GM12878 (cell line): ENCODE measurements around the gene RPRD1A.

ENCODE experiments used
- ATF7 ChIP-seq: fragments of 450-650 bp; IDR thresholded peaks from 2 replicates; pipeline ENCODE4 v1.6.1; 2016; ENCODE audit warnings: low read depth, mild to moderate bottlenecking
- CEBPB ChIP-seq, 2 experiments: fragments of 150-350 bp in 1 of 2; IDR thresholded peaks; 2 replicates each; pipeline ENCODE4 v1.6.1; 2012 to 2014; ENCODE audit warnings: low read depth in 2 of 2, low read length in 2 of 2, borderline replicate concordance in 1 of 2, inconsistent platforms in 1 of 2
- EP300 ChIP-seq, 2 experiments: fragments of 150-350 bp in 1 of 2; IDR thresholded peaks; 2 replicates each; pipeline ENCODE4 v1.6.1; 2011 to 2012; ENCODE audit warnings: low read depth in 2 of 2, low read length in 2 of 2, borderline replicate concordance in 1 of 2, improper control_type of control experiment in 1 of 2, inconsistent platforms in 1 of 2; ENCODE audit not compliant: control insufficient read depth in 1 of 2
- POLR2A ChIP-seq: IDR thresholded peaks from 2 replicates; pipeline ENCODE4 v1.6.1; 2011; ENCODE audit warnings: low read depth, mild to moderate bottlenecking, low read length
- TCF7 ChIP-seq: IDR thresholded peaks from 2 replicates; pipeline ENCODE4 v1.6.1; 2014; ENCODE audit warnings: antibody characterized with exemption, borderline replicate concordance
- TF ChIP-seq, protein P1 (sequence below): fragments of 450-650 bp; IDR thresholded peaks from 2 replicates; pipeline ENCODE4 v1.6.1; 2017; ENCODE audit warnings: low read depth, mild to moderate bottlenecking, moderate library complexity
- TF ChIP-seq, protein P2 (sequence below): IDR thresholded peaks from 2 replicates; pipeline ENCODE4 v1.6.1; 2012; ENCODE audit warnings: low read depth, low read length, improper control_type of control experiment

- no peak for TF ChIP-seq CEBPB (IDR thresholded peaks at IDR 0.05; ENCODE audit: borderline replicate concordance in 1 of 2, low read depth in 2 of 2, low read length in 2 of 2)
- no peak for TF ChIP-seq TCF7
- no peak for TF ChIP-seq POLR2A
- TF ChIP-seq, protein P1, sequence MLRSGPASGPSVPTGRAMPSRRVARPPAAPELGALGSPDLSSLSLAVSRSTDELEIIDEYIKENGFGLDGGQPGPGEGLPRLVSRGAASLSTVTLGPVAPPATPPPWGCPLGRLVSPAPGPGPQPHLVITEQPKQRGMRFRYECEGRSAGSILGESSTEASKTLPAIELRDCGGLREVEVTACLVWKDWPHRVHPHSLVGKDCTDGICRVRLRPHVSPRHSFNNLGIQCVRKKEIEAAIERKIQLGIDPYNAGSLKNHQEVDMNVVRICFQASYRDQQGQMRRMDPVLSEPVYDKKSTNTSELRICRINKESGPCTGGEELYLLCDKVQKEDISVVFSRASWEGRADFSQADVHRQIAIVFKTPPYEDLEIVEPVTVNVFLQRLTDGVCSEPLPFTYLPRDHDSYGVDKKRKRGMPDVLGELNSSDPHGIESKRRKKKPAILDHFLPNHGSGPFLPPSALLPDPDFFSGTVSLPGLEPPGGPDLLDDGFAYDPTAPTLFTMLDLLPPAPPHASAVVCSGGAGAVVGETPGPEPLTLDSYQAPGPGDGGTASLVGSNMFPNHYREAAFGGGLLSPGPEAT = no peak
- TF ChIP-seq, protein P2, sequence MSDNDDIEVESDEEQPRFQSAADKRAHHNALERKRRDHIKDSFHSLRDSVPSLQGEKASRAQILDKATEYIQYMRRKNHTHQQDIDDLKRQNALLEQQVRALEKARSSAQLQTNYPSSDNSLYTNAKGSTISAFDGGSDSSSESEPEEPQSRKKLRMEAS = no peak
- TF ChIP-seq EP300 (IDR thresholded peaks at IDR 0.05; ENCODE audit: borderline replicate concordance in 1 of 2, control insufficient read depth in 1 of 2, low read depth in 2 of 2, low read length in 2 of 2) = peak in 1 of 2 experiments; percentile 57; a peak in 1 of 4 replicates
- no peak for TF ChIP-seq ATF7
These were observed 16.4 kb upstream of the RPRD1A start for GRCh38 chr18:36083729-36084128.
